Fibroblast of mammary gland (primary cell): Measurements from ENCODE around the gene AKT1.

Experiments used
- DNase-seq: peaks from one replicate; pipeline ENCODE4 v3.0.0-alpha.2; 2010; ENCODE audit warnings: low read depth
- H3K4me3 ChIP-seq: 2 replicates; pipeline ENCODE4 v1.5.1; 2011; ENCODE audit warnings: low read depth, mild to moderate bottlenecking, low read length, moderate library complexity; ENCODE audit not compliant: control insufficient read depth
- CTCF ChIP-seq: conservative IDR thresholded peaks from 2 replicates; pipeline ENCODE4 v1.5.1; 2011; ENCODE audit warnings: low read depth, low read length, inconsistent platforms; ENCODE audit not compliant: control insufficient read depth, insufficient read depth

Gene AKT1

GRCh38 chr14:104792101-104792884, 3.3 kb downstream of the AKT1 start:
- TF ChIP-seq CTCF = no peak
- no peak for DNase-seq
- no peak overlapping the region for H3K4me3 ChIP-seq

- no peak overlapping the region for H3K4me3 ChIP-seq
- DNase-seq = no peak
- TF ChIP-seq CTCF = no peak
Measured at GRCh38 chr14:104791425-104791824, 4.1 kb downstream of the AKT1 start.

GRCh38 chr14:104789752-104790743, 5.5 kb downstream of the AKT1 start:
- no peak for TF ChIP-seq CTCF
- H3K4me3 ChIP-seq = no peak overlapping the region
- DNase-seq = no peak

GRCh38 chr14:104788873-104789663, 6.5 kb downstream of the AKT1 start:
- H3K4me3 ChIP-seq = no peak overlapping the region
- TF ChIP-seq CTCF = no peak
- DNase-seq = no peak

- DNase-seq = no peak
- no peak overlapping the region for H3K4me3 ChIP-seq
- TF ChIP-seq CTCF = no peak
Measured at GRCh38 chr14:104788161-104788818, 7.3 kb downstream of the AKT1 start.

- no peak for TF ChIP-seq CTCF
- no peak overlapping the region for H3K4me3 ChIP-seq
- DNase-seq = no peak
Measured at GRCh38 chr14:104787736-104788135, 7.8 kb downstream of the AKT1 start.
